ENCODE measurements around the gene IL10RB. TPM values are rescaled to one million over a fixed set of nuclear protein-coding genes. Genes with fewer than 3 reads are reported as not detected.
A peak's percentile ranks its signal among the peaks of the same experiment; 100 is the strongest.

The IL10RB gene
- total and polyA plus RNA-seq, 2 experiments from 2014 or later, result 27.1 to 29.2 TPM

DNA sequence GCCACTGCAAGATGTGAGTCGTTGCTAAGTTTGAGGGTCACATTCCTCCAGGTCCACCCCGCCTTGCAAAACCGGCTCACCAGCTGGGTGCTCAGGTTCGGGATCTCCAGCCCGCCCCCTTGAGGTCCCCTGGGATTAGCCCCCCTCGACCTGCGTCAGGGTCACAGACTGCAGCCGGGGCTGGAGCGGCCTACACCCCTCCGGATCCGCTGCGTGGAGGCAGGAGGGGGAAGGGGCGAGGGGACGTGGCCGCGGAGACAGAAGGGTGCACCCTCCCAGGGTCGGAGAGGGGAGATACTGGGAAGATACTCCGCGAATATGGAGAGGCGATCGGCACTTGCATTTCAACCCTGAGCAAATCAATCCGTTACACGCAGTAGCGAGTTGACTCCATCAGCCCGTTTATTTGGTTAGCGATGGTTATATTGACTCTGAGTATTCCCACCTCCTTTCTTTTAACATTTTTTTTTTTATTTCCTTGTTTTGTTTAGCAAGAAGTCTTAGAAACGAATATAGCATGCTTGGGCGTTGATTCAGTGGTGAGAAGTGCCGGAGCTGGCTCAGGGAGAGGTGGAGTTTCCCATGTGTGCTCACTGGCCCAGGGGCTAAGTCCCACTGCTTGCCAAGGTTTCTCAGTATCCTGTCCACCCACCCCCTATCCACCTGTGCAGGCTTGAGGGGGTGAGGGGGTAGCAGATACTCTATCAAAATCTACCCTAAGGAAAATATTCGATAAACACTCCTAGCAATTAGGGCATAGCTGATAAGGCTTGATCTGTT is 35.4 kb upstream of the IL10RB start:
- TF ChIP-seq EZH2phosphoT487 (IDR thresholded peaks at IDR 0.05; ENCODE audit: low read depth, severe bottlenecking, unreplicated experiment), result no peak
- TF ChIP-seq, protein P1, sequence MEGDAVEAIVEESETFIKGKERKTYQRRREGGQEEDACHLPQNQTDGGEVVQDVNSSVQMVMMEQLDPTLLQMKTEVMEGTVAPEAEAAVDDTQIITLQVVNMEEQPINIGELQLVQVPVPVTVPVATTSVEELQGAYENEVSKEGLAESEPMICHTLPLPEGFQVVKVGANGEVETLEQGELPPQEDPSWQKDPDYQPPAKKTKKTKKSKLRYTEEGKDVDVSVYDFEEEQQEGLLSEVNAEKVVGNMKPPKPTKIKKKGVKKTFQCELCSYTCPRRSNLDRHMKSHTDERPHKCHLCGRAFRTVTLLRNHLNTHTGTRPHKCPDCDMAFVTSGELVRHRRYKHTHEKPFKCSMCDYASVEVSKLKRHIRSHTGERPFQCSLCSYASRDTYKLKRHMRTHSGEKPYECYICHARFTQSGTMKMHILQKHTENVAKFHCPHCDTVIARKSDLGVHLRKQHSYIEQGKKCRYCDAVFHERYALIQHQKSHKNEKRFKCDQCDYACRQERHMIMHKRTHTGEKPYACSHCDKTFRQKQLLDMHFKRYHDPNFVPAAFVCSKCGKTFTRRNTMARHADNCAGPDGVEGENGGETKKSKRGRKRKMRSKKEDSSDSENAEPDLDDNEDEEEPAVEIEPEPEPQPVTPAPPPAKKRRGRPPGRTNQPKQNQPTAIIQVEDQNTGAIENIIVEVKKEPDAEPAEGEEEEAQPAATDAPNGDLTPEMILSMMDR (IDR thresholded peaks at IDR 0.05; ENCODE audit: poor library complexity), result peak; percentile 20
- H3K36me3 ChIP-seq (replicated peaks; ENCODE audit: insufficient read depth, low read depth), result no peaks in the 10 kb centered on the region
- H3K9me3 ChIP-seq (ENCODE audit: low read depth), result no peaks in the 10 kb centered on the region
- peak overlapping the region; percentile 99 for H2AFZ ChIP-seq
- H3K79me2 ChIP-seq, result peaks cover 53% of the 10 kb centered on the region
- H3K9me2 ChIP-seq (replicated peaks; ENCODE audit: insufficient read depth), result no peaks in the 10 kb centered on the region
- H4K20me1 ChIP-seq (ENCODE audit: insufficient read depth, poor library complexity, severe bottlenecking), result no peaks in the 10 kb centered on the region
- peak overlapping the region; percentile 94 for H3K4me3 ChIP-seq
- peak overlapping the region; percentile 92 for H3K4me2 ChIP-seq
- no peaks in the 10 kb centered on the region for H3K27me3 ChIP-seq
- peaks cover 27% of the 10 kb centered on the region for H3K4me1 ChIP-seq (ENCODE audit: insufficient read depth)
- 6% methylated on average over 25 of the region's 30 CpGs for whole genome bisulfite sequencing (ENCODE audit: low lambda C conversion rate, missing lambda C conversion rate)
- H3K27ac ChIP-seq, result peak overlapping the region; percentile 99
- peak; percentile 61 for DNase-seq (ENCODE audit: low spot score)

GRCh38 chr21:33231526-33231925 is 34.6 kb upstream of the IL10RB start:
- 86% methylated on average over 8 of the region's 8 CpGs for WGBS (ENCODE audit: low lambda C conversion rate, missing lambda C conversion rate)
- Histone ChIP-seq H3K36me3 (replicated peaks; ENCODE audit: insufficient read depth, low read depth) (no peaks in the 10 kb centered on the region), H4K20me1 (ENCODE audit: insufficient read depth, poor library complexity, severe bottlenecking) (no peaks in the 10 kb centered on the region), H3K4me1 (ENCODE audit: insufficient read depth) (peaks cover 24% of the 10 kb centered on the region), H3K27ac (no peak overlapping the region), H3K4me2 (peak overlapping the region; percentile 92), H3K79me2 (peaks cover 60% of the 10 kb centered on the region), H3K9me2 (replicated peaks; ENCODE audit: insufficient read depth) (no peaks in the 10 kb centered on the region), H3K4me3 (no peak overlapping the region), H3K9me3 (ENCODE audit: low read depth) (no peaks in the 10 kb centered on the region), H2AFZ (no peak overlapping the region), H3K27me3 (no peaks in the 10 kb centered on the region)
- TF ChIP-seq EZH2phosphoT487 (IDR thresholded peaks at IDR 0.05; ENCODE audit: low read depth, severe bottlenecking, unreplicated experiment) (no peak), EZH2 (IDR thresholded peaks at IDR 0.05; ENCODE audit: borderline replicate concordance) (no peak)
- TF ChIP-seq, protein P1 (IDR thresholded peaks at IDR 0.05; ENCODE audit: poor library complexity), result no peak
- no peak for DNase-seq (ENCODE audit: low spot score)

GRCh38 chr21:33232291-33233034 is 33.7 kb upstream of the IL10RB start:
- TF ChIP-seq EZH2phosphoT487 (IDR thresholded peaks at IDR 0.05; ENCODE audit: low read depth, severe bottlenecking, unreplicated experiment), result no peak
- no peak for TF ChIP-seq EZH2 (IDR thresholded peaks at IDR 0.05; ENCODE audit: borderline replicate concordance)
- TF ChIP-seq, protein P1 (IDR thresholded peaks at IDR 0.05; ENCODE audit: poor library complexity), result no peak
- Histone ChIP-seq H3K4me2 (peak overlapping the region; percentile 92), H3K36me3 (replicated peaks; ENCODE audit: insufficient read depth, low read depth) (no peaks in the 10 kb centered on the region), H4K20me1 (ENCODE audit: insufficient read depth, poor library complexity, severe bottlenecking) (no peaks in the 10 kb centered on the region), H3K27me3 (no peaks in the 10 kb centered on the region), H3K79me2 (peaks cover 64% of the 10 kb centered on the region), H3K27ac (peak overlapping the region; percentile 20), H3K9me3 (ENCODE audit: low read depth) (no peaks in the 10 kb centered on the region), H3K4me1 (ENCODE audit: insufficient read depth) (peaks cover 16% of the 10 kb centered on the region), H3K4me3 (no peak overlapping the region), H3K9me2 (replicated peaks; ENCODE audit: insufficient read depth) (no peaks in the 10 kb centered on the region), H2AFZ (no peak overlapping the region)
- 63% methylated on average over 5 of the region's 5 CpGs for WGBS (ENCODE audit: low lambda C conversion rate, missing lambda C conversion rate)
- no peak for DNase-seq (ENCODE audit: low spot score)

Measured in hepatocyte (in vitro differentiated cells).